HCT116 (cell line): ENCODE data around the gene GOT1. TPM values are rescaled to one million over a fixed set of nuclear protein-coding genes. Genes with fewer than 3 reads are reported as not detected.

Experiments used
- ATAC-seq: fragments of 200-7000 bp; cut with Tn5 transposase; 2 replicates; pipeline ENCODE4 v1.9.1; 2020; ENCODE audit warnings: mild to moderate bottlenecking, moderate library complexity
- BruUV-seq: library from RNA; stranded (reverse); fragments of 400-500 nt; replicated peaks from 2 replicates; lab custom pipeline; 2021; lab: Mats Ljungman, UMichigan
- CTCF ChIA-PET: fragments of 300-600 bp; sonication (Branson Sonifier 250); formaldehyde crosslinking; loops from one replicate; lab custom pipeline; 2021; ENCODE audit warnings: antibody characterized with exemption; lab: Charles Lee
- POLR2A ChIA-PET: fragments of 300-600, 350-600 bp; sonication (Branson Sonifier 250); formaldehyde crosslinking; loops from one replicate; lab custom pipeline; 2021; ENCODE audit warnings: antibody characterized with exemption; lab: Charles Lee
- RAD21 ChIA-PET, 2 experiments: fragments of 300-600 bp; sonication (Branson Sonifier 250); formaldehyde crosslinking; loops; one replicate each; lab custom pipeline; 2023; ENCODE audit warnings: low total read pairs in 2 of 2; ENCODE audit not compliant: uncharacterized antibody in 2 of 2, unreplicated experiment in 2 of 2, low non-redundant PET in 1 of 2; lab: Charles Lee
- DNase-seq: peaks from one replicate; pipeline ENCODE4 v3.0.0-alpha.2; 2010; ENCODE audit warnings: low read depth, low spot score
- H2AFZ ChIP-seq: fragments of 200-600 bp; shearing (Covaris generic), sonication (generic); 2 replicates; pipeline ENCODE4 v1.6.1; 2017; ENCODE audit warnings: low read depth, mixed run types, mixed read lengths, antibody characterized with exemption, low read length; ENCODE audit not compliant: poor library complexity, severe bottlenecking
- H3K27ac ChIP-seq: 2 replicates; pipeline ENCODE4 v1.5.1; 2012; ENCODE audit warnings: low read depth, low read length
- H3K27me3 ChIP-seq: fragments of 200-600 bp; sonication (generic); 2 replicates; pipeline ENCODE4 v1.6.1; 2016; ENCODE audit warnings: mixed run types, low read length, mixed read lengths; ENCODE audit not compliant: insufficient read depth
- H3K36me3 ChIP-seq, 2 experiments: fragments of 200-500 bp in 1 of 2; fragments of 200-600 bp in 1 of 2; sonication (Bioruptor generic) in 1 of 2; sonication (generic) in 1 of 2; 2 replicates each; pipeline versions ENCODE4 v1.5.1 to v1.6.1; 2014 to 2016; ENCODE audit warnings: low read length in 2 of 2, inconsistent platforms in 1 of 2, mixed read lengths in 1 of 2, mixed run types in 1 of 2; ENCODE audit not compliant: insufficient read depth in 2 of 2, control insufficient read depth in 1 of 2
- H3K4me1 ChIP-seq, 2 experiments: fragments of 200-600 bp in 1 of 2; sonication (generic) in 1 of 2; 2 replicates each; pipeline versions ENCODE4 v1.5.1 to v1.6.1; 2012 to 2017; ENCODE audit warnings: low read length in 2 of 2, inconsistent platforms in 1 of 2, mild to moderate bottlenecking in 1 of 2, mixed read lengths in 1 of 2, mixed run types in 1 of 2, moderate library complexity in 1 of 2; ENCODE audit not compliant: insufficient read depth in 2 of 2, control insufficient read depth in 1 of 2
- H3K4me2 ChIP-seq: fragments of 200-600 bp; sonication (generic); 2 replicates; pipeline ENCODE4 v1.6.1; 2017; ENCODE audit warnings: mixed run types, low read length, mixed read lengths
- H3K4me3 ChIP-seq, 2 experiments: fragments of 200-600 bp in 1 of 2; sonication (generic) in 1 of 2; replicated peaks in 1 of 2; 2 replicates each; pipeline ENCODE4 v1.5.1; 2011 to 2016; ENCODE audit warnings: low read length in 2 of 2, control low read depth in 1 of 2, low read depth in 1 of 2, mild to moderate bottlenecking in 1 of 2, mixed read lengths in 1 of 2, mixed run types in 1 of 2
- H3K79me2 ChIP-seq: fragments of 200-600 bp; sonication (generic); 2 replicates; pipeline ENCODE4 v1.6.1; 2017; ENCODE audit warnings: mild to moderate bottlenecking, mixed run types, low read length, moderate library complexity, mixed read lengths; ENCODE audit not compliant: insufficient read depth
- H3K9ac ChIP-seq: fragments of 200-600 bp; sonication (generic); 2 replicates; pipeline ENCODE4 v1.6.1; 2016; ENCODE audit warnings: low read length, mixed read lengths
- H3K9me2 ChIP-seq: fragments of 200-600 bp; sonication (generic), shearing (Covaris generic); 2 replicates; pipeline ENCODE4 v1.6.1; 2017; ENCODE audit warnings: mixed run types, mild to moderate bottlenecking, moderate library complexity; ENCODE audit not compliant: insufficient read depth
- H3K9me3 ChIP-seq, 2 experiments: fragments of 200-500 bp in 1 of 2; fragments of 200-600 bp in 1 of 2; sonication (Bioruptor generic) in 1 of 2; sonication (generic) in 1 of 2; 2 replicates each; pipeline ENCODE4 v1.6.1; 2014 to 2017; ENCODE audit warnings: low read length in 2 of 2, mixed read lengths in 2 of 2, inconsistent platforms in 1 of 2, low read depth in 1 of 2, mild to moderate bottlenecking in 1 of 2, mixed run types in 1 of 2, moderate library complexity in 1 of 2; ENCODE audit not compliant: control insufficient read depth in 1 of 2, insufficient read depth in 1 of 2
- H4K20me1 ChIP-seq: fragments of 200-600 bp; sonication (generic), shearing (Covaris generic); 2 replicates; pipeline ENCODE4 v1.6.1; 2017; ENCODE audit warnings: mixed run types, mild to moderate bottlenecking, moderate library complexity; ENCODE audit not compliant: insufficient read depth
- CBX3 ChIP-seq: IDR thresholded peaks from 2 replicates; pipeline ENCODE4 v1.6.1; 2012; ENCODE audit warnings: low read depth
- EZH2 ChIP-seq: fragments of 200-600 bp; sonication (generic); IDR thresholded peaks from 2 replicates; pipeline ENCODE4 v1.6.1; 2017; ENCODE audit warnings: antibody characterized with exemption, mixed run types
- EZH2phosphoT487 ChIP-seq: fragments of 200-600 bp; IDR thresholded peaks from 2 replicates; pipeline ENCODE4 v1.6.1; 2018; ENCODE audit warnings: antibody characterized with exemption, borderline replicate concordance
- JUND ChIP-seq: IDR thresholded peaks from 2 replicates; pipeline ENCODE4 v1.6.1; 2012
- POLR2A ChIP-seq: IDR thresholded peaks from 2 replicates; pipeline ENCODE4 v1.7.0; 2011; ENCODE audit warnings: borderline replicate concordance; ENCODE audit not compliant: insufficient read depth, insufficient read length; ENCODE audit errors: extremely low read depth
- SP1 ChIP-seq: IDR thresholded peaks from 2 replicates; pipeline ENCODE4 v1.6.1; 2012; ENCODE audit warnings: low read depth
- ZNF274 ChIP-seq: fragments of 200-500 bp; sonication (Bioruptor generic); IDR thresholded peaks from 2 replicates; pipeline ENCODE4 v1.6.1; 2014; ENCODE audit warnings: mild to moderate bottlenecking, low read depth, low read length, inconsistent platforms
- intact Hi-C: fragments of 100-400 bp; cut with micrococcal nuclease; formaldehyde crosslinking; loops from 2 replicates; pipeline ENCODE4 v1.10.0; 2022
- total RNA-seq: library from RNA; stranded (reverse); gene quantifications from one replicate; pipeline ENCODE4 v1.2.1, GENCODE V29; 2021; ENCODE audit not compliant: unreplicated experiment
- TF ChIP-seq, protein P1 (sequence below): IDR thresholded peaks from 2 replicates; pipeline ENCODE4 v1.6.1; 2012; ENCODE audit warnings: low read depth
- TF ChIP-seq, protein P2 (sequence below): IDR thresholded peaks from 2 replicates; pipeline ENCODE4 v1.6.1; 2012
- TF ChIP-seq, protein P3 (sequence below), 3 experiments: fragments of 200-600 bp in 1 of 3; sonication (generic) in 1 of 3; IDR thresholded peaks in 2 of 3; conservative IDR thresholded peaks in 1 of 3; 2 replicates each; pipeline ENCODE4 v1.5.1; 2012 to 2017; ENCODE audit warnings: low read depth in 2 of 3, low read length in 2 of 3, antibody characterized with exemption in 1 of 3, borderline replicate concordance in 1 of 3, control low read depth in 1 of 3, mild to moderate bottlenecking in 1 of 3, mixed read lengths in 1 of 3, mixed run types in 1 of 3, moderate library complexity in 1 of 3; ENCODE audit not compliant: insufficient read depth in 1 of 3

Gene GOT1
- total RNA-seq, 1 experiment from 2014 or later: 135 TPM

- no peaks in the 10 kb centered on the region for H3K4me1 ChIP-seq
- BruUV-seq: no TSS peak
- H3K4me2 ChIP-seq: no peak overlapping the region
- H2AFZ ChIP-seq: no peak overlapping the region
- H3K4me3 ChIP-seq: no peak overlapping the region
- no peaks in the 10 kb centered on the region for H4K20me1 ChIP-seq
- intact Hi-C loops: no loop called here
- DNase-seq (no peak), ATAC-seq (no peak)
- peaks cover 80% of the 10 kb centered on the region for H3K27me3 ChIP-seq
- H3K79me2 ChIP-seq: no peaks in the 10 kb centered on the region
- H3K9ac ChIP-seq: no peak overlapping the region
- TF ChIP-seq, protein P1, sequence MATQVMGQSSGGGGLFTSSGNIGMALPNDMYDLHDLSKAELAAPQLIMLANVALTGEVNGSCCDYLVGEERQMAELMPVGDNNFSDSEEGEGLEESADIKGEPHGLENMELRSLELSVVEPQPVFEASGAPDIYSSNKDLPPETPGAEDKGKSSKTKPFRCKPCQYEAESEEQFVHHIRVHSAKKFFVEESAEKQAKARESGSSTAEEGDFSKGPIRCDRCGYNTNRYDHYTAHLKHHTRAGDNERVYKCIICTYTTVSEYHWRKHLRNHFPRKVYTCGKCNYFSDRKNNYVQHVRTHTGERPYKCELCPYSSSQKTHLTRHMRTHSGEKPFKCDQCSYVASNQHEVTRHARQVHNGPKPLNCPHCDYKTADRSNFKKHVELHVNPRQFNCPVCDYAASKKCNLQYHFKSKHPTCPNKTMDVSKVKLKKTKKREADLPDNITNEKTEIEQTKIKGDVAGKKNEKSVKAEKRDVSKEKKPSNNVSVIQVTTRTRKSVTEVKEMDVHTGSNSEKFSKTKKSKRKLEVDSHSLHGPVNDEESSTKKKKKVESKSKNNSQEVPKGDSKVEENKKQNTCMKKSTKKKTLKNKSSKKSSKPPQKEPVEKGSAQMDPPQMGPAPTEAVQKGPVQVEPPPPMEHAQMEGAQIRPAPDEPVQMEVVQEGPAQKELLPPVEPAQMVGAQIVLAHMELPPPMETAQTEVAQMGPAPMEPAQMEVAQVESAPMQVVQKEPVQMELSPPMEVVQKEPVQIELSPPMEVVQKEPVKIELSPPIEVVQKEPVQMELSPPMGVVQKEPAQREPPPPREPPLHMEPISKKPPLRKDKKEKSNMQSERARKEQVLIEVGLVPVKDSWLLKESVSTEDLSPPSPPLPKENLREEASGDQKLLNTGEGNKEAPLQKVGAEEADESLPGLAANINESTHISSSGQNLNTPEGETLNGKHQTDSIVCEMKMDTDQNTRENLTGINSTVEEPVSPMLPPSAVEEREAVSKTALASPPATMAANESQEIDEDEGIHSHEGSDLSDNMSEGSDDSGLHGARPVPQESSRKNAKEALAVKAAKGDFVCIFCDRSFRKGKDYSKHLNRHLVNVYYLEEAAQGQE: no peak
- TF ChIP-seq EZH2phosphoT487: no peak
- TF ChIP-seq POLR2A: no peak
- H3K9me2 ChIP-seq: no peaks in the 10 kb centered on the region
- RAD21 ChIA-PET: no interaction called here
- POLR2A ChIA-PET: no interaction called here
- H3K36me3 ChIP-seq: no peaks in the 10 kb centered on the region
- CTCF ChIA-PET: no interaction called here
- no peak overlapping the region for H3K27ac ChIP-seq
- no peaks in the 10 kb centered on the region for H3K9me3 ChIP-seq
These were observed 61.8 kb downstream of the GOT1 start for GRCh38 chr10:99368646-99369045.

- Histone ChIP-seq H3K79me2 (no peaks in the 10 kb centered on the region), H3K4me2 (no peak overlapping the region), H3K9ac (no peak overlapping the region), H3K27ac (no peak overlapping the region), H3K4me3 (no peak overlapping the region), H3K9me3 (no peaks in the 10 kb centered on the region), H3K27me3 (peaks cover 75% of the 10 kb centered on the region), H4K20me1 (no peaks in the 10 kb centered on the region), H3K36me3 (no peaks in the 10 kb centered on the region), H3K9me2 (no peaks in the 10 kb centered on the region), H3K4me1 (no peaks in the 10 kb centered on the region), H2AFZ (no peak overlapping the region)
- ATAC-seq (no peak), DNase-seq (no peak)
- POLR2A ChIA-PET: no interaction called here
- RAD21 ChIA-PET: no interaction called here
- BruUV-seq: no TSS peak
- intact Hi-C loops: no loop called here
- CTCF ChIA-PET: no interaction called here
- no peak for TF ChIP-seq EZH2
- no peak for TF ChIP-seq SP1
- TF ChIP-seq, protein P2, sequence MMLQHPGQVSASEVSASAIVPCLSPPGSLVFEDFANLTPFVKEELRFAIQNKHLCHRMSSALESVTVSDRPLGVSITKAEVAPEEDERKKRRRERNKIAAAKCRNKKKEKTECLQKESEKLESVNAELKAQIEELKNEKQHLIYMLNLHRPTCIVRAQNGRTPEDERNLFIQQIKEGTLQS: no peak
- TF ChIP-seq, protein P1: no peak
- no peak for TF ChIP-seq CBX3
- TF ChIP-seq, protein P3, sequence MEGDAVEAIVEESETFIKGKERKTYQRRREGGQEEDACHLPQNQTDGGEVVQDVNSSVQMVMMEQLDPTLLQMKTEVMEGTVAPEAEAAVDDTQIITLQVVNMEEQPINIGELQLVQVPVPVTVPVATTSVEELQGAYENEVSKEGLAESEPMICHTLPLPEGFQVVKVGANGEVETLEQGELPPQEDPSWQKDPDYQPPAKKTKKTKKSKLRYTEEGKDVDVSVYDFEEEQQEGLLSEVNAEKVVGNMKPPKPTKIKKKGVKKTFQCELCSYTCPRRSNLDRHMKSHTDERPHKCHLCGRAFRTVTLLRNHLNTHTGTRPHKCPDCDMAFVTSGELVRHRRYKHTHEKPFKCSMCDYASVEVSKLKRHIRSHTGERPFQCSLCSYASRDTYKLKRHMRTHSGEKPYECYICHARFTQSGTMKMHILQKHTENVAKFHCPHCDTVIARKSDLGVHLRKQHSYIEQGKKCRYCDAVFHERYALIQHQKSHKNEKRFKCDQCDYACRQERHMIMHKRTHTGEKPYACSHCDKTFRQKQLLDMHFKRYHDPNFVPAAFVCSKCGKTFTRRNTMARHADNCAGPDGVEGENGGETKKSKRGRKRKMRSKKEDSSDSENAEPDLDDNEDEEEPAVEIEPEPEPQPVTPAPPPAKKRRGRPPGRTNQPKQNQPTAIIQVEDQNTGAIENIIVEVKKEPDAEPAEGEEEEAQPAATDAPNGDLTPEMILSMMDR (IDR thresholded peaks at IDR 0.05 in 2 of 3, conservative IDR thresholded peaks at IDR 0.05 in 1 of 3; ENCODE audit: borderline replicate concordance in 1 of 3, insufficient read depth in 1 of 3, low read depth in 2 of 3, low read length in 2 of 3): no peak
- TF ChIP-seq ZNF274: no peak
- no peak for TF ChIP-seq JUND
- no peak for TF ChIP-seq EZH2phosphoT487
These were observed 63.8 kb downstream of the GOT1 start for GRCh38 chr10:99366666-99367065.
